Liver (tissue), 3 donors: ENCODE data around the gene TANGO6.

Source experiments
- RXRA ChIP-seq, 2 donors: IDR thresholded peaks; 2 replicates each; pipeline ENCODE4 v1.6.1; 2017 to 2018; ENCODE audit warnings: antibody characterized with exemption in 2 of 2, mild to moderate bottlenecking in 1 of 2
- TF ChIP-seq, protein P1 (sequence below): fragments of 150-350 bp; IDR thresholded peaks from 2 replicates; pipeline ENCODE4 v1.5.1; 2017; ENCODE audit warnings: improper control_type of control experiment, low read depth, low read length; ENCODE audit not compliant: missing input control
- donor health status: healthy.
- donor health status: healthy.

DNA sequence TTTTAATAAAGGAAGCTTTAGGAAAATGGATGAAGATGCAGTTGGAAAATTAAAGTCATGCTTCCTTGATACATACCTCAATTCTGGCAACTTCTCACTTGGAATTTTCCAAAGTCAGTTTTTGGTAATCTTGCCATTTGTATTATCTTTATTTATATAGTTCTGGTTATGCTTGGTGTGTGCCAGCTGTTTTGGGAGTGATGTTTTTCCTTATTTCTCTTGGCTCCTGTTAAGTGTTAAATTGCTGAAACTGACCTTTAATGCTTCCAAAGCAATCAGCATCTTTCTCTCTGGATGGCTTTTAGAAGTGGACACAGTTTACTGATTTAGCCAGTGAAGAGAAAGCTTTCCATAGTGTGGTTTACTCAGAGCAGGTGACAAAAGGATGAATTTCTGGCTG, 192.0 kb downstream of the TANGO6 start:
- TF ChIP-seq, protein P1, sequence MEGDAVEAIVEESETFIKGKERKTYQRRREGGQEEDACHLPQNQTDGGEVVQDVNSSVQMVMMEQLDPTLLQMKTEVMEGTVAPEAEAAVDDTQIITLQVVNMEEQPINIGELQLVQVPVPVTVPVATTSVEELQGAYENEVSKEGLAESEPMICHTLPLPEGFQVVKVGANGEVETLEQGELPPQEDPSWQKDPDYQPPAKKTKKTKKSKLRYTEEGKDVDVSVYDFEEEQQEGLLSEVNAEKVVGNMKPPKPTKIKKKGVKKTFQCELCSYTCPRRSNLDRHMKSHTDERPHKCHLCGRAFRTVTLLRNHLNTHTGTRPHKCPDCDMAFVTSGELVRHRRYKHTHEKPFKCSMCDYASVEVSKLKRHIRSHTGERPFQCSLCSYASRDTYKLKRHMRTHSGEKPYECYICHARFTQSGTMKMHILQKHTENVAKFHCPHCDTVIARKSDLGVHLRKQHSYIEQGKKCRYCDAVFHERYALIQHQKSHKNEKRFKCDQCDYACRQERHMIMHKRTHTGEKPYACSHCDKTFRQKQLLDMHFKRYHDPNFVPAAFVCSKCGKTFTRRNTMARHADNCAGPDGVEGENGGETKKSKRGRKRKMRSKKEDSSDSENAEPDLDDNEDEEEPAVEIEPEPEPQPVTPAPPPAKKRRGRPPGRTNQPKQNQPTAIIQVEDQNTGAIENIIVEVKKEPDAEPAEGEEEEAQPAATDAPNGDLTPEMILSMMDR, result no peak
- no peak for TF ChIP-seq RXRA (IDR thresholded peaks at IDR 0.05)
